ENCODE data around the gene C1orf198.
A peak's percentile ranks its signal among the peaks of the same experiment; 100 is the strongest.

C1orf198 gene

DNA sequence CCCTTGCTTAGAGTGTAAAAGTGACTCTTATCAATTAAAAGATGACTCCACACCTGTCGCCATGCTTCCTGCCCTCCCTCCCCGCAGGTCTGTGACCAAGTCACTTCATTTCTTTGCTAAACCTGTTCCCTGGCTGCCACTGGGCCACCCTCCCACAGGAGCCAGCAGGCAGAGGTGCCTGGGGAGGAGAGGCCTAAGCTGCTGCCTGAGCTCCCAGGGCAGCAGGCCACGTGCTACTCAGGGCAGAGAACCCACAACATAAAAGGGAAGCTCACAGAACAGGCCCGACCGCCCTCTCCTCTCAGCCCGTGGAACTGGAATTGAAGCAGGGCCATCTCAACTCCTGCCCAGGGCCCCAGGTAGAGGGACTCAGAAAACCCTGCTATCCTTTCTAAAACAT lies 4.9 kb downstream of the C1orf198 start:
- no peak overlapping the region for H3K4me3 ChIP-seq (ENCODE audit: low read depth, low read length)

DNA sequence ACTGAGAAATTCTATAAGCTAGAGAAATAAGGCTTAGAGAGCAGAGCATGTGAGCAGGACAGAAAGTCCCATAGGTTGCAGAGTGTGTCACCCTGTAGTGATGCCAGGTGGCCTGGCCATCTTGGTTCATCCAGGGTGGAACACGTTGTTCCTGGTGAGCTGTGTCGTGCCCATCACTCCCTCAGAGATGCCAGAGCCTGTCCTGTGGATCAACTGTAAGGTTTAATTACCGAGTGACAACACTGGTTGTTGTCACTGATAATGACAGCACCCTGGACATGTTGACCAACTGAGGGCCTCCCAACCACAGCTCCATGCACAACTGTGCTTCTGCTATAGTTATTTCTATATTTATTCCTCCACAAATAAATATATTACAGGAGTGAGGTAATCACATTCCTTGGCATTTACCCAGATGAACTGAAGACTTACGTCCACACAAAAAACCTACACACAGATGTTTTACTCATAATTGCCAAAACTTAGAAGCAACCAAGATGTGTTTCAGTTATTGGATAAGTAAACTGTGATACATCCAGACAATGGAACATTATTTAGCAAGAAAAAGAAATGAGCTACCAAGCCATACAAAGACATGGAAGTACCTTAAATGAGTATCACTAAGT lies 6.2 kb downstream of the C1orf198 start:
- TF ChIP-seq, protein P1, sequence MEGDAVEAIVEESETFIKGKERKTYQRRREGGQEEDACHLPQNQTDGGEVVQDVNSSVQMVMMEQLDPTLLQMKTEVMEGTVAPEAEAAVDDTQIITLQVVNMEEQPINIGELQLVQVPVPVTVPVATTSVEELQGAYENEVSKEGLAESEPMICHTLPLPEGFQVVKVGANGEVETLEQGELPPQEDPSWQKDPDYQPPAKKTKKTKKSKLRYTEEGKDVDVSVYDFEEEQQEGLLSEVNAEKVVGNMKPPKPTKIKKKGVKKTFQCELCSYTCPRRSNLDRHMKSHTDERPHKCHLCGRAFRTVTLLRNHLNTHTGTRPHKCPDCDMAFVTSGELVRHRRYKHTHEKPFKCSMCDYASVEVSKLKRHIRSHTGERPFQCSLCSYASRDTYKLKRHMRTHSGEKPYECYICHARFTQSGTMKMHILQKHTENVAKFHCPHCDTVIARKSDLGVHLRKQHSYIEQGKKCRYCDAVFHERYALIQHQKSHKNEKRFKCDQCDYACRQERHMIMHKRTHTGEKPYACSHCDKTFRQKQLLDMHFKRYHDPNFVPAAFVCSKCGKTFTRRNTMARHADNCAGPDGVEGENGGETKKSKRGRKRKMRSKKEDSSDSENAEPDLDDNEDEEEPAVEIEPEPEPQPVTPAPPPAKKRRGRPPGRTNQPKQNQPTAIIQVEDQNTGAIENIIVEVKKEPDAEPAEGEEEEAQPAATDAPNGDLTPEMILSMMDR (IDR thresholded peaks at IDR 0.05; ENCODE audit: borderline replicate concordance, insufficient read depth, low read depth, low read length) = no peak
- no peak overlapping the region for H3K4me3 ChIP-seq (ENCODE audit: low read depth, low read length)

More for the DNA sequence above, 4.9 kb downstream of the C1orf198 start:
- TF ChIP-seq, protein P1 (IDR thresholded peaks at IDR 0.05; ENCODE audit: borderline replicate concordance, insufficient read depth, low read depth, low read length) = no peak

DNA sequence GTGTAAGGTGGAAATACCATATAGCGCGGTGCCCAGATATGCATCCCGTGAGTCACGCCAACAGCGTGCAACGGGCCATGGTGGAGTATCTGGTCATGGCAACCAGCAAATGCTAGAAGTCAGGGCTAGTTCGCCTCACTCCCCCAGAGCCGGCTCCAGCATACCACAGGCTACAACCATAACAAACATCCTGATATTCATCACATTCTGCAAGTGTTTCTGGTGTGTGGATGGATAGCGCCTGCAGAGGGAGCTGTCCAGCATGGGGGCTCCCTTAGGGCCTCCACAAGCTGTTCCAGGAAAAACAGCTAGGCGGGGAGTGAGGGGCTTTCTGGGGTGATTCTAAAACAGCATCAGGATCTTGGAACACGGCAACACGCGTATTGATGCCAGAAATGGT lies 6.8 kb downstream of the C1orf198 start:
- TF ChIP-seq, protein P1 (IDR thresholded peaks at IDR 0.05; ENCODE audit: borderline replicate concordance, insufficient read depth, low read depth, low read length) = 0 out of 2 replicates have a peak, but pooled peaks have one; percentile 3
- no peak overlapping the region for H3K4me3 ChIP-seq (ENCODE audit: low read depth, low read length)

DNA sequence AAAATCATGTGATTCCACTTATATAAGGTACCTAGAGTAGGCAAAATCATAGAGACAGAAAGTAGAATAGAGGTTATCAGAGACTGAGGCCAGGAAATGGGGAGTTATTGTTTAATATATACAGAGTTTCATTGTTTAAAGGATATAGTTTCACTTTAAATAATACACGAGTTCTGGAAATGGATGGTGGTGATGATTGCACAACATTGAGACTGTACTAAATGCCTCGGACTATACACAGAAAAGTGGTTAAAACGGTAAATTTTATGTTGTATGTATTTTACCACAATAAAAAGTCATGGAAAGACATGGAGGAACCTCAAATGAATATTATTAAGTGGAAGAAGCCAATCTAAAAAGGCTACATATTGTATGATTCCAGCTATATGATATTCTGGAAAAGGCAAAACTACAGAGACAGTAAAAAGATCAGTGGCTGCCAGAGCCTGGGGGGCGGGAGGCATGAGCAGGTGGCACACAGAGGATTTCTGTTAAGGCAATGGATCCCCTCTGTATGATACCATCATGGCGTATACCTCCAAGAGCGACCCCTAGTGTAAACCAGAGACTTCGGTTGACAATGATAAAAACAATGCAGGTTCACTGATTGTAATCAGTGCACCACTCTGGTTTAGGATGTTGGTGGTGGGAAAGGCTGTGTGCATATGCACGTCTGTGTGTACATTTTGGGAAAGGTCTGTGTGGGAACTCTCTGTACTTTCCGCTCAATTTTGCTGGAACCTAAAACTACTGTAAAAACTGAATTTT lies 7.5 kb downstream of the C1orf198 start:
- no peak overlapping the region for H3K4me3 ChIP-seq (ENCODE audit: low read depth, low read length)
- TF ChIP-seq, protein P1 (IDR thresholded peaks at IDR 0.05; ENCODE audit: borderline replicate concordance, insufficient read depth, low read depth, low read length) = no peak

DNA sequence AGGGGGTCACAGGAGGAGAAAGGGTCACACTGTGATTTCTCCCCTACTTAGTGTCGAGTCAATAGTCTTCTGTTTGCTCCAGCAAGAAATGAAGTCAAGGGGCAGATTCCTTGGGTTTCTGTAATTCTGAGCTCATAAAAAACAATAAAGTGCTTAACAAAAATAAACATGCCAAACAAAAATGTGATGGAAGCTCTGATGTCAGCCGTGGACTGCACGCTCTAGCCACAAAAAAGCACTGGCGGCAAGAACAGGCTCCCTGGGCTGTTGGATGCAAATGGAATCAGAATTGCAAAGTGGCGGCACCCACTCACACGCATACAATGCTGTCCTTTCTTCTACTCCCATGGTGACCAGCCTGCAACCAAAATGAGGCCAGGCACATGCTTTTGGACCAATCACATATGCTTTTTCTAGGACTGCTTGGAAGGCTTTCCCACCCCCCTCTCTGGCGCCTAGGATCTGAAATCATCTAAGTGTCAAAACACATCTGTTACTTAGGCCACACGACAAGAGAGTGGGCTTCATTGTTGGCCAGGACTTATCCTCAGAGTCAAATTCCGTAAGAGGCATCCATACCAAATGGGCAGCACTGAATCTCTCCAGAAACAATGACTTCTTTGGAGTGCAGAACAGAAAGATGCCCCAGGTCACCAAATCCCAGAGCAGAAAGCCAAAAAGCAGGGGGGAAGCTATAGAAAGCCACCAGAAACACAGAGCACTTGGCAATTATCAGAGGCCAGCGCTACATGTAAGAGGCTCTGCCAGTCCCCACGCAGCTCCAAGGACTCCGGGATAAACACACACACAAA lies 9.2 kb downstream of the C1orf198 start:
- H3K4me3 ChIP-seq (ENCODE audit: low read depth, low read length) = no peak overlapping the region
- TF ChIP-seq, protein P1 (IDR thresholded peaks at IDR 0.05; ENCODE audit: borderline replicate concordance, insufficient read depth, low read depth, low read length) = no peak

DNA sequence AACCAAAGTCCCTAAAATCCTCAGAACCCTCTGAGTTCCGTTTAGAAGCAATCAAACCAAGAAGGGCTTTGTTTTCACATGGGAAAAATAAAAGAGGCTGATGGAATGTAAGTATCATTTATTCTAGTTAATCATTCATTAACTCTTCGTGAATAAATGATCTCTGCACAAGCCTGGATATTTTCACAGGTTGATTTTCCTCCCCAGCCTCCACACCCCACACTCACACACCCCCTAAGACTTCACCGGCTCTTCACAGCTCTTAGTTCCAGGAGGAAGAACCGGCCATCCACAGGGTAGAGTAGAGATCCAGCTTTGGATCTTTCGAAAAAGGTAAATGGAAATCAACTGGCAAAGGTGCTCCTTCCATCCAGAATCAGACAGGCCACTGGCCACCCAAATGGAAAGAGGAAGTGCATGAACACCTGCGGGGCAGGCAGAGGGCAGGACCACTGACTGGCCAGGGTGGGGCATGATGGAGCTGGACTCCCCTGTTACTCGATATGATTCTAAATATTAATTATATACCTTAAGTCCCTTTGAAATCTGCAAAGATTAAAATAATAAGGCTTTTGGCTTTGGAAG lies 10.0 kb downstream of the C1orf198 start:
- TF ChIP-seq, protein P1 (IDR thresholded peaks at IDR 0.05; ENCODE audit: borderline replicate concordance, insufficient read depth, low read depth, low read length) = no peak
- no peak overlapping the region for H3K4me3 ChIP-seq (ENCODE audit: low read depth, low read length)
